ENCODE results near the gene TCEAL4. TPM values are rescaled to one million over a fixed set of nuclear protein-coding genes. Genes with fewer than 3 reads are reported as not detected.

Gene TCEAL4
- total and polyA plus RNA-seq, 2 experiments from 2014 or later: 25.4 to 148 TPM

DNA sequence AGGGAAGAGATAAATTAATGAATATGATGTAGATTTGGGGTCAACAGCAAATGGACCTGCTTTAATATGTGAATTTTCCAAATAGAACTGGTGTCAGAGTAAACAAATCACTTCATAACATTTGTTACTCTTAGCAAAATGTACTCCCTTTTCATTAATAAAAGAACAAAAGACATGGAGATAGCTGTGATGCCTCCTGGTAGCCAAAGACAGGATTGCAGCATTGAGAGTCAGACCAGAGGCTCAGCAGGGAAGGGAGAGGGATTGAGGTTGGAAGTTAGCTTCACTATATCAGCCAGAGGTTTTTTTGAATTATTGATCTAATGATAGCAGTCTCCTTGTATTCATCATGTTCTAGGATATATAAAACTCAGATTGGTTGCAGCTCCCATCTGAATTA lies 48.6 kb upstream of the TCEAL4 start:
- Histone ChIP-seq H4K20me1 (replicated peaks; ENCODE audit: insufficient read depth) (no peaks in the 10 kb centered on the region), H3K4me3 (no peak overlapping the region), H3F3A (replicated peaks; ENCODE audit: low read depth) (no peaks in the 10 kb centered on the region), H3K36me3 (ENCODE audit: insufficient read depth) (no peaks in the 10 kb centered on the region), H3K79me2 (replicated peaks; ENCODE audit: insufficient read depth) (no peaks in the 10 kb centered on the region), H2AFZ (no peak overlapping the region), H3K27me3 (ENCODE audit: insufficient read depth) (no peaks in the 10 kb centered on the region), H3K27ac (ENCODE audit: low read depth) (no peak overlapping the region), H3K4me1 (ENCODE audit: insufficient read depth) (no peaks in the 10 kb centered on the region), H3K9me2 (ENCODE audit: insufficient read depth) (no peaks in the 10 kb centered on the region), H3K4me2 (no peak overlapping the region)
- Mint-ChIP-seq H3K4me3 (no peak overlapping the region), H3K27me3 (ENCODE audit: insufficient read depth, low read depth, poor library complexity) (peaks cover 6% of the 10 kb centered on the region), H3K27ac (no peak overlapping the region), H3K9me3 (no peaks in the 10 kb centered on the region), H3K4me1 (peaks cover 6% of the 10 kb centered on the region; the same call in 2 of the 3 replicates), H3K36me3 (ENCODE audit: low read depth) (no peaks in the 10 kb centered on the region)
- ATAC-seq (no peak), DNase-seq (ENCODE audit: low spot score) (no peak)
- TF ChIP-seq STAT1 (IDR thresholded peaks at IDR 0.05; ENCODE audit: unreplicated experiment) (no peak), ZNF331 (CRISPR knock-in tag; IDR thresholded peaks at IDR 0.05; ENCODE audit: low read depth) (no peak), NANOG (IDR thresholded peaks at IDR 0.05; ENCODE audit: borderline replicate concordance) (no peak), CTCF (conservative IDR thresholded peaks at IDR 0.05; ENCODE audit: low read depth in 2 of 2) (0 out of 4 replicates have a peak, but pooled peaks have one; percentile 11 to 12), REST (IDR thresholded peaks at IDR 0.05; ENCODE audit: unreplicated experiment) (no peak)

DNA sequence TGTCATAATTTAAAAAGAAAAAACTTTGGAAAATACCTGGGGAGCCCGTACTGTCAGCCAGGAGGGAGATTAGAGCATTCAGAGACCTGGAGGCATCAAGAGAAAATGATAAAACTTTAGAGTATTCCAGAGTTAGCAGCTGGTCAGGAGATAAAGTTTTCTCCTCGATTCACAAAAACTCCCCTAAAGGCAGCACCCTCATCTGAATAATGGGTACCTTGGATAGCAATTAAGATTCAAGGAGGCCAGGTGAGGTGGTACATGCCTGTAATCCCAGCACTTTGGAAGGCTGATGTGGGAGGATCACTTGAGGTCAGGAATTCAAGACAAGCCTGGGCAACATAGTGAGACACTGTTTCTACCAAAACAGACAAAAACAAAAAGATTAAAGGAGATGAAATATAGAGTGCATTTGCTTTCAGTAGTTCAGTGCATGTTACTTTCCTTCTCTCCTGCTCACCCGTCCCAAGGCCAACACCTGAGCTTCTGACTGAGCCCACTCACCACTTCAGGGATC lies 47.4 kb upstream of the TCEAL4 start:
- no peak overlapping the region for H2AFZ ChIP-seq
- DNase-seq (ENCODE audit: low spot score) (no peak), ATAC-seq (no peak)
- TF ChIP-seq ZNF114 (CRISPR knock-in tag; IDR thresholded peaks at IDR 0.05) (no peak), CTCF (conservative IDR thresholded peaks at IDR 0.05; ENCODE audit: low read depth in 2 of 2) (no peak), CREB1 (CRISPR knock-in tag; IDR thresholded peaks at IDR 0.05; ENCODE audit: low read depth) (no peak)

More for the DNA sequence above, 47.4 kb upstream of the TCEAL4 start:
- no peak overlapping the region for H3K27ac ChIP-seq (ENCODE audit: low read depth)
- H3K4me3 Mint-ChIP-seq: no peak overlapping the region
- H3K27me3 Mint-ChIP-seq (ENCODE audit: insufficient read depth, low read depth, poor library complexity): peaks cover 4% of the 10 kb centered on the region
- H3K9me2 ChIP-seq (ENCODE audit: insufficient read depth): no peaks in the 10 kb centered on the region
- no peaks in the 10 kb centered on the region for H3K9me3 Mint-ChIP-seq
- H3F3A ChIP-seq (replicated peaks; ENCODE audit: low read depth): no peaks in the 10 kb centered on the region
- H3K79me2 ChIP-seq (replicated peaks; ENCODE audit: insufficient read depth): no peaks in the 10 kb centered on the region
- H3K27me3 ChIP-seq (ENCODE audit: insufficient read depth): no peaks in the 10 kb centered on the region
- H3K27ac Mint-ChIP-seq: no peak overlapping the region
- H3K4me2 ChIP-seq: no peak overlapping the region
- H3K36me3 ChIP-seq (ENCODE audit: insufficient read depth): no peaks in the 10 kb centered on the region
- no peak overlapping the region for H3K4me3 ChIP-seq
- H3K4me1 ChIP-seq (ENCODE audit: insufficient read depth): no peaks in the 10 kb centered on the region
- H4K20me1 ChIP-seq (replicated peaks; ENCODE audit: insufficient read depth): no peaks in the 10 kb centered on the region
- peaks cover 10% of the 10 kb centered on the region; the same call in 2 of the 3 replicates for H3K4me1 Mint-ChIP-seq
- no peaks in the 10 kb centered on the region for H3K36me3 Mint-ChIP-seq (ENCODE audit: low read depth)

All from GM23338 (cell line).